GM19467 (cell line): ENCODE measurements around the gene EPGN.
"Not testable (repeated sequence)": the region's sequence is repeated elsewhere in the genome, so short reads cannot be mapped to it uniquely, and the experiment has no call there.

Experiments
- ATAC-seq: cut with Tn5 transposase; IDR thresholded peaks from one replicate; pipeline ENCODE4 v1.9.1; 2021; ENCODE audit warnings: mild to moderate bottlenecking, moderate library complexity; ENCODE audit not compliant: unreplicated experiment

Gene EPGN

DNA sequence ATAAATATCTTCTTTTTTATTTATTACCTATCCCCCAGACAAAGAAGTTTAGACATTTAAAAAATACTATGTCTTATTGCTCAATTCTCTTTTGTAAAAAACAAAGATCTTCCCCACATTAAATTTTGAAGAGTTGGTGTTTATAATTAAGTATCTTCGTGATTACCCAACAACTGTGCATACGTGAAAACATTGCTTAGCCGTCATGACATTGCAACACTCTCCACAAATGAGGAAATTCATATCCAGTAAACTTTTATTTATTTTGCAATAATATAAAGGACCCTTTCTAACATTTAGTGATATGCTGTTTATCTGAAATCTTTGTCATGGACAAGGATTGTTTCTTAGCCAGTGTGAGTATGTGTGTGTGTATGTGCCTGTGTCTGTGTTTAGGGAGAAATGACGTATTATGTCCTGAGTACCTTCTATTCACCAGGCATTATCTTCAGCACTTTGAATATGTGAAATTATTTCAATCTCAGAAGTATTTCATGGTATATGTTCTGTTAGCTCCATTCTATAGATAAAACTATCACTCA lies 30.6 kb downstream of the EPGN start:
- ATAC-seq: no peak

- ATAC-seq: no peak
These were observed 31.2 kb downstream of the EPGN start for GRCh38 chr4:74339501-74339900.

- not testable (repeated sequence) for ATAC-seq
These were observed 32.2 kb downstream of the EPGN start for GRCh38 chr4:74340421-74340820.

GRCh38 chr4:74344031-74344430 lies 35.8 kb downstream of the EPGN start:
- no peak for ATAC-seq

- no peak for ATAC-seq
These were observed 45.6 kb downstream of the EPGN start for GRCh38 chr4:74353858-74354257.

- ATAC-seq: no peak
These were observed 49.7 kb downstream of the EPGN start for GRCh38 chr4:74357965-74358364.

GRCh38 chr4:74361671-74362070 lies 53.4 kb downstream of the EPGN start:
- no peak for ATAC-seq

DNA sequence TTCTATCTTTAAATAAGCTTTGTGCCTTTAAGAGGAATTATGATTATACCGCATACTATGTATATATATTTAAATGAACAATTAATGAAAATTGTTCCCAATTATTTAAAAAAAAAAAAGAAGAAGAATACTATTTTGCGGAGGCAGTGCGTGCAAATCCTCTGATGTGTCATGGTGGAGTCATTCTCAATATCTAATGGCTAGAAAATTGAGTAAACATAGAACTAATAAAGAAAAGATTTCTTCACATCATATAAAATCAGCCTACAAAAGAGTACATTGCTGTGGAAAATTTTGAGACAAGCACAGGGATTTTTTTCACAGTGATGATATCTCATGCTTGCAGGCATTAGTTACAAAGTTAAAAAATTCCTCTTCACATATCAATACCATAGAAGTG lies 54.1 kb downstream of the EPGN start:
- no peak for ATAC-seq

- ATAC-seq: no peak
These were observed 56.0 kb downstream of the EPGN start for GRCh38 chr4:74364256-74364651.

DNA sequence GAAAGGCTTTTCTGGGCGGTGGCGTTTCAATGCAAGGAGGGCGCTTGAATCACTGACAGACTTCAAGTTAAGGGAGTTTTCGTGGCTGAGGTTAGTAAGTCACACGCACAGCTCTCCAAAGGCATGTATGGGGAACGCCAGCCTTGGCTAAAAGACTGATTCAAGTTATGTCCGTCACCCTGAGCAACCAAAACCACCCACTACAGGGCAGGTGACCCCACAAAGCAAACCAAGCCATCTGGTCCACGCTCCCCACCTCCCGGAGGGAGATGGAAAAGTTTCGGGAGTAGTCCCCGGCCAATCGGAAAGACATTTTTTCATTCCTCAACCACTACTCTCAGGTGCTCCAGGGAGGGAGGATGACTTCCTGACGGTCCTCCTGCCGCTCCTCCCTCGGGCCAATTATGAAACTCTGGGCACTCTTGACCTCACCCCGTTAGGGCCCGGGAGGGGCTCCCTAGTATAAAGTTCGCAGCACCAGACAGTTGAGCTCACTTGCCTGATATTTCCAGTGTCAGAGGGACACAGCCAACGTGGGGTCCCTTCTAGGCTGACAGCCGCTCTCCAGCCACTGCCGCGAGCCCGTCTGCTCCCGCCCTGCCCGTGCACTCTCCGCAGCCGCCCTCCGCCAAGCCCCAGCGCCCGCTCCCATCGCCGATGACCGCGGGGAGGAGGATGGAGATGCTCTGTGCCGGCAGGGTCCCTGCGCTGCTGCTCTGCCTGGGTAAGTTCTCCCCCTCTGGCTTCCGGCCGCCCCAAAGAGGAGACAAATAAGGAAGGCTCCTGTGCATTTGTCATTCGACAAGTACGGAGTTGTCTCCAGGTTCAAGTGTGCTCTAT lies 56.6 kb downstream of the EPGN start, which contains the start of gene EREG:
EREG (plus strand) TSS at position 494 of the 840 bp plus-strand sequence; CDS start at position 658, 164 bp downstream.
- peak; percentile 44 for ATAC-seq

GRCh38 chr4:74365761-74366160 lies 57.5 kb downstream of the EPGN start:
- no peak for ATAC-seq
